ENCODE data around the gene WIZ. TPM values are rescaled to one million over a fixed set of nuclear protein-coding genes. Genes with fewer than 3 reads are reported as not detected.

The WIZ gene
- total RNA-seq, 2 donors from 2014 or later, result 22.4 to 44.2 TPM

DNA sequence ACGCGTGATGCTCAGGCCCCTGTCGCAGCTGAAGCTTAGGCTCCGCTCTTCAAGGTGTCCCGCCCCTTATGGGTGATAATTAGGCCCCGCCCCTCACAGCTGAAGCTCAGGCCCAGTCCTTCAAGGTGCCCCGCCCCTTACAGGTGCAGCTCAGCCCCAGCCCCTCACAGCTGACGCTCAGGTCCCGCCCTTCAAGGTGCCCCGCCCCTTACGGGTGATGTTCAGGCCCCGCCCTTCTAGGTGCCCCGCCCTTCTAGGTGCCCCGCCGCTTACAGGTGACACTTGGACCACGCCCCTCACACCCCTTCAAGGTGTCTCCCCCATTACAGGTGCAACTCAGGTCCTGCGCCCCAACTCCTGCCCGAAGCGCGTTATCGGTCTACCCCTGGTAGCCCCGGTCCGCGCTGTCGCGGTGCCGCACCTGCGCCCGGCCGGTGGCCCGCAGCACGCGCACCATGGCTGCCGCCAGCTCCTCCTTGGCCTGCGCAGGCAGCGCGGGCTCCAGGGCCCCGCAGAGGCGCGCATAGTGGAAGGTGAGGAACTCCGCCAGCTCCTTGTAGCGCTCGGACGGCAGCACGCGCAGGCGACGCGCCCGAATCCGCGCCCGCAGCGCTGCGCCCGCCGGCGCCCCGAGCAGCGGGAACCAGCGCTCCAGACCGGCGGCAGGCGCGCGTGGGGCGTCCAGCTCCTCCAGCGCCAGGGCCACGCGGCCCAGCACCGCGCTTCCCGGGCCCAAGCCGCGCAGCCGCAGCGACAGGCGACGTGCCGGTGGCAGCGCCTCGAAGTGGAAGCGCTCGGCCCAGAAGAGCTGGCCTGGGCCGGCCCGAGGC lies 7.3 kb upstream of the WIZ start:
- H3K27me3 ChIP-seq, result peaks cover 2 to 18% of the 10 kb centered on the region in 2 donors
- no peaks in the 10 kb centered on the region for H3K9me3 ChIP-seq
- DNase-seq (ENCODE audit: low spot score), result no peak
- no peak overlapping the region for H3K27ac ChIP-seq
- no peaks in the 10 kb centered on the region for H3K36me3 ChIP-seq
- H3K4me1 ChIP-seq, result peaks cover 0 to 32% of the 10 kb centered on the region in 2 donors
- TF ChIP-seq, protein P1, sequence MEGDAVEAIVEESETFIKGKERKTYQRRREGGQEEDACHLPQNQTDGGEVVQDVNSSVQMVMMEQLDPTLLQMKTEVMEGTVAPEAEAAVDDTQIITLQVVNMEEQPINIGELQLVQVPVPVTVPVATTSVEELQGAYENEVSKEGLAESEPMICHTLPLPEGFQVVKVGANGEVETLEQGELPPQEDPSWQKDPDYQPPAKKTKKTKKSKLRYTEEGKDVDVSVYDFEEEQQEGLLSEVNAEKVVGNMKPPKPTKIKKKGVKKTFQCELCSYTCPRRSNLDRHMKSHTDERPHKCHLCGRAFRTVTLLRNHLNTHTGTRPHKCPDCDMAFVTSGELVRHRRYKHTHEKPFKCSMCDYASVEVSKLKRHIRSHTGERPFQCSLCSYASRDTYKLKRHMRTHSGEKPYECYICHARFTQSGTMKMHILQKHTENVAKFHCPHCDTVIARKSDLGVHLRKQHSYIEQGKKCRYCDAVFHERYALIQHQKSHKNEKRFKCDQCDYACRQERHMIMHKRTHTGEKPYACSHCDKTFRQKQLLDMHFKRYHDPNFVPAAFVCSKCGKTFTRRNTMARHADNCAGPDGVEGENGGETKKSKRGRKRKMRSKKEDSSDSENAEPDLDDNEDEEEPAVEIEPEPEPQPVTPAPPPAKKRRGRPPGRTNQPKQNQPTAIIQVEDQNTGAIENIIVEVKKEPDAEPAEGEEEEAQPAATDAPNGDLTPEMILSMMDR (IDR thresholded peaks at IDR 0.05), result no peak
- H3K4me3 ChIP-seq, result peak overlapping the region in 1 of 2 donors; percentile 28

DNA sequence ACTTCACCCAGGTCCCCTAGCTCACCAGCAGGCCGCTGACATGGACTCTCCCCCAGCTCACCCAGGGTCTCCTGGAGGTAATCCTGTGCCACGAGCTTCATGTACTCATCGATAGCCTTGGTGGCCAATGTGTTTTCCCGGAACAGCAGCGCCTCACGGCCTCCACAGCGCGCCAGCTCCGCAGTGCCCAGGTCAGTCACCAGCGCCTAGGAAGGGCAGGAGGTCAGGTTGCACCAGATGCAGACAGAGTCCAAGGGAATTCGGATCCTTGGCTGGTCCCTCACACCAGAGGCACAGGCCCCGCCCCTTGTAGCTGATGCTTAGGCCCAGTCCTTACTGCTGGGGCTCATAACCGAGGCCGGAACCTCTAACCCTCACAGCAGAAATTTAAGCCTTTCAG lies 6.7 kb upstream of the WIZ start:
- Histone ChIP-seq H3K27me3 (peaks cover 2 to 18% of the 10 kb centered on the region in 2 donors), H3K9me3 (no peaks in the 10 kb centered on the region), H3K36me3 (no peaks in the 10 kb centered on the region), H3K4me3 (no peak overlapping the region), H3K27ac (no peak overlapping the region), H3K4me1 (peaks cover 0 to 32% of the 10 kb centered on the region in 2 donors)
- TF ChIP-seq, protein P1 (IDR thresholded peaks at IDR 0.05), result no peak
- no peak for DNase-seq (ENCODE audit: low spot score)

DNA sequence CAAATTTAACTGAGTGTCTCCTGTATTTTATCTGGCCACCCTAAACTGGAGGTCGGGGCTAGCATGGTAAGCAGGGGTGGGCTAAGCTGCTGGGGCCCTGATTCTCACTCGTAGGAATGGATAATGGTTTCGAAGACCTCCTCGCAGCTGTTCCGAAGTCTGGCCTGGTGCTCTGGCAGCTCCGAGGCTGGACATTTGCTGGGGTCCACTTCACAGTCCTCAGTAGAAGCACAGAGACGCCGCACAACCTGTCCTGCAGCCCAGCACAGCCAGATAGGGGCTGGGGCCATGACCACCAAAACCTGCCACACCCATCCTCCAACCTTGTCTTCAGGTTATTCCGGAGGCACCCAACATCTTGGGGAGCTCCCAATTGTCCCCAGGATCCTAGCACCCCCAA lies 6.2 kb upstream of the WIZ start:
- Histone ChIP-seq H3K27ac (no peak overlapping the region), H3K4me1 (peaks cover 0 to 32% of the 10 kb centered on the region in 2 donors), H3K9me3 (no peaks in the 10 kb centered on the region), H3K36me3 (no peaks in the 10 kb centered on the region), H3K27me3 (peaks cover 2 to 18% of the 10 kb centered on the region in 2 donors), H3K4me3 (no peak overlapping the region)
- DNase-seq (ENCODE audit: low spot score), result no peak
- TF ChIP-seq, protein P1 (IDR thresholded peaks at IDR 0.05), result no peak

DNA sequence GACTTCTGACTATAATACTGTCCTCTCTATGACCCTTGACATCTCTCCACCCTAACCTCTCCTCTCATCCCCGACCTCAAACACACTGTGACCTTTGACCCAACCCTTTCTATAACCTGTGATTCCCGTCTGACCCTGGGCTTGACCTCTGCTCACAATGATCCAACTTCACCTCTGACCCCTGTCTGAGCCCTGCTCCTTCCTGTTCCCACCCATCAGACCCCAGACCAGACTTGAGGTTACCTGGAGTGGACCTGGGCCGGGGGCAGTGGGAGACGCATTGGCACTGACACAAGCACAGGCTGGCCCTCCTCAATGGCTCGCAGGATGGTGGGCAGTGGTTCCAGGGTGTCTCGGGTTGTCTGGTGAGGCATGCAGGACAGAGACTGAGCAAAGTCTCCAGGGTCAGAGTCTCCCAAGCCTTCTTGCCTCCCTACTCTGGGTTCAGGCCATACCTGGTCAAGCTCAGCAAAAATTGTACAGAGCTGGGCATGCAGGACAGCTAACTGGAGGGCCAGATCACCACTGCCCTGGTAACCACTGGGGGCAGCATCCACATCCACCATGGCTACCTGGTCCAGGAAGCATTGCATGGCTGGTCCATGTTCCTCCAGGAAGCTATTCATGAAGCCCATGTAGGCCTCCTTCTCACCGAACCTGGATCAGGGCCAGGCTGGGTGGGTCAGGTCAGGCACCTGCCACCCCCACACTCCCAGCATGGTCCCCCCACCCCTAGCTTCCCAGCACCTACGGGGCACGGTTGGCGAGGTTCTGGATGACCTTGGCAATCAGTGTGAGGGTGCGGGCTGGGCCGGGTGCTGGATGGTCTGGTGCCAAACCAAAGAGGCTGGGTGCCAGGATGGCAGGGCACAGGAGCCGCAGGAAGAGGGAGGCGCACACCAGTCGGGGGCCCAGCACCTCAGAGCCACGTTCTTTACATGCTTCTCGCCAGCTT lies 4.4 kb upstream of the WIZ start:
- TF ChIP-seq, protein P1 (IDR thresholded peaks at IDR 0.05), result no peak
- DNase-seq (ENCODE audit: low spot score), result no peak
- H3K36me3 ChIP-seq, result no peaks in the 10 kb centered on the region
- peaks cover 0 to 34% of the 10 kb centered on the region in 2 donors for H3K4me1 ChIP-seq
- H3K27me3 ChIP-seq, result peaks cover 2 to 18% of the 10 kb centered on the region in 2 donors
- H3K27ac ChIP-seq, result no peak overlapping the region
- no peaks in the 10 kb centered on the region for H3K9me3 ChIP-seq
- H3K4me3 ChIP-seq, result no peak overlapping the region

DNA sequence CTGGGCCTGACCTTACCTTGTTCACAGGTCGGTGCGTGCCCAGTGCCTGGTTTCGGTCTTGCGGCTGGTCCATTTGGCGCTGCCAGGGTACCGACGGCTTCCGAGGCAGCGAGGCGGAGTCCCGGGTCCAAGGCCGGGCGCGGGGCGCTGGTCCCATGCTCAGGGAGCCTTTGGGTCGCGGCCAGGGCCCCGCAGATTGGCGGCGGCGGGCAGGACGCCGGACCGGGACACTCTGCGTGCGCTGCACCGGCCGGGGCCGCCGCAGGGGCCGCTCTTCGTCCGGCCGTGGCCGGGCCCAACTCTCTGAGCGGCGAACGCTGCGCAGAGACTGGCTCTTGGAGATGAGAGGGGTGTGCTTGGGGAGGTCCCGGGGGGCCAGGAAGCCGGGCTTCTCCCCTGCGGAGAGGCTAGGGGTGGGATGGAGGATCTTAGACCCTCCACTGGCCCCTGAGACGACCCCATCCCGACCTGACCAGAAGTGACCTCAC lies 3.4 kb upstream of the WIZ start:
- no peaks in the 10 kb centered on the region for H3K36me3 ChIP-seq
- H3K9me3 ChIP-seq, result no peaks in the 10 kb centered on the region
- H3K4me3 ChIP-seq, result peak overlapping the region; percentile 37 to 53
- TF ChIP-seq, protein P1 (IDR thresholded peaks at IDR 0.05), result peak in 1 of 2 donors; percentile 55
- DNase-seq (ENCODE audit: low spot score), result no peak
- peaks cover 0 to 42% of the 10 kb centered on the region in 2 donors for H3K4me1 ChIP-seq
- H3K27ac ChIP-seq, result peak overlapping the region; percentile 70 to 73
- peaks cover 0 to 18% of the 10 kb centered on the region in 2 donors for H3K27me3 ChIP-seq

All from right atrium auricular region (tissue), 2 donors.